Stimulated activated naive CD8-positive, alpha-beta T cell treated with anti-CD3 and anti-CD28 coated beads, Interleukin-15, Interleukin-2, amounts not matched to agents 100 ng/mL and 50 ng/mL, for 24 hours (primary cell): ENCODE results near the gene EML6.

Experiments used
- H3K27ac Mint-ChIP-seq: one replicate; pipeline ENCODE4 v1.8.0; 2021; ENCODE audit warnings: mild to moderate bottlenecking, mixed read lengths
- H3K27me3 Mint-ChIP-seq: one replicate; pipeline ENCODE4 v1.8.0; 2021; ENCODE audit warnings: mixed read lengths
- H3K36me3 Mint-ChIP-seq: one replicate; pipeline ENCODE4 v1.8.0; 2021; ENCODE audit warnings: low read depth, mixed read lengths
- H3K4me1 Mint-ChIP-seq: one replicate; pipeline ENCODE4 v1.8.0; 2021; ENCODE audit warnings: low read depth, mixed read lengths
- H3K4me3 Mint-ChIP-seq: one replicate; pipeline ENCODE4 v1.8.0; 2021; ENCODE audit warnings: mild to moderate bottlenecking, mixed read lengths
- H3K9me3 Mint-ChIP-seq: one replicate; pipeline ENCODE4 v1.8.0; 2021; ENCODE audit warnings: mixed read lengths

EML6 gene

DNA sequence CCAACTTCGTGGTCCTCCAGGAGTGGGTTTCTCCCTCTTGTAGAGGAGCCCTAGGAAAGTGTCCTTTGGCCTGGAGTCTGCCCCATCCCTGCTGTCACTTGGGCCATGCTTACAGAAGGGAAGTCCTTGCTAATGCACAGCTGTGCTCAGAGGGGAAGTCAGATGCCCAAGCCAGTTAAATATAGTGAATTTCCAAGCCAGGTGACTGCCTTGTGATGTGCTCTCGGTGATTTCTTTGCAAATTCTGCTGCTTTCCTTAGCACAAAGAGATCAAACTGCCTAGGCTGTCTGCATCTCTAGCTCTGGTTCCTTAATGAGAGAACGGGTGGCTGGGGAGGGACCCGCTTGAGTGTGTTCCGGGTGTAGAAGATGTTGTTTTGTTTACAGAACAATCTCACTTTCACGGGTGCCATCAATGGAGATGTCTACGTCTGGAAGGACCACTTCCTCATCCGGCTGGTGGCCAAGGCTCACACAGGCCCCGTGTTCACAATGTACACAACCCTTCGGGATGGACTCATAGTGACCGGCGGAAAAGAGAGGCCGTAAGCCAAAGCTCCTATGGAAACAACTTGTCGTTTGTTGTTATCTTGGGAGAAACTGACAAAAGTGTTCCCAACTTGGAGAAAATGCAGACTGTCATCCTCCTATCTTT lies 235.4 kb downstream of the EML6 start:
- no peaks in the 10 kb centered on the region for H3K4me1 Mint-ChIP-seq
- no peaks in the 10 kb centered on the region for H3K9me3 Mint-ChIP-seq
- H3K27me3 Mint-ChIP-seq = no peaks in the 10 kb centered on the region
- H3K36me3 Mint-ChIP-seq = peaks cover 3% of the 10 kb centered on the region
- no peak overlapping the region for H3K4me3 Mint-ChIP-seq
- no peak overlapping the region for H3K27ac Mint-ChIP-seq

GRCh38 chr2:54960164-54960563 lies 236.7 kb downstream of the EML6 start:
- H3K4me3 Mint-ChIP-seq = no peak overlapping the region
- H3K4me1 Mint-ChIP-seq = peaks cover 7% of the 10 kb centered on the region
- peaks cover 3% of the 10 kb centered on the region for H3K36me3 Mint-ChIP-seq
- H3K27me3 Mint-ChIP-seq = no peaks in the 10 kb centered on the region
- H3K9me3 Mint-ChIP-seq = no peaks in the 10 kb centered on the region
- H3K27ac Mint-ChIP-seq = no peak overlapping the region

GRCh38 chr2:54962511-54962910 lies 239.0 kb downstream of the EML6 start:
- no peaks in the 10 kb centered on the region for H3K9me3 Mint-ChIP-seq
- peaks cover 7% of the 10 kb centered on the region for H3K36me3 Mint-ChIP-seq

GRCh38 chr2:54962935-54963440 lies 239.5 kb downstream of the EML6 start:
- H3K36me3 Mint-ChIP-seq = peaks cover 7% of the 10 kb centered on the region
- no peaks in the 10 kb centered on the region for H3K9me3 Mint-ChIP-seq
- H3K27me3 Mint-ChIP-seq = no peaks in the 10 kb centered on the region
- H3K4me1 Mint-ChIP-seq = peaks cover 10% of the 10 kb centered on the region
- no peak overlapping the region for H3K4me3 Mint-ChIP-seq
- no peak overlapping the region for H3K27ac Mint-ChIP-seq

More at GRCh38 chr2:54962511-54962910, 239.0 kb downstream of the EML6 start:
- Mint-ChIP-seq H3K4me1 (peaks cover 10% of the 10 kb centered on the region), H3K4me3 (no peak overlapping the region), H3K27me3 (no peaks in the 10 kb centered on the region), H3K27ac (no peak overlapping the region)

DNA sequence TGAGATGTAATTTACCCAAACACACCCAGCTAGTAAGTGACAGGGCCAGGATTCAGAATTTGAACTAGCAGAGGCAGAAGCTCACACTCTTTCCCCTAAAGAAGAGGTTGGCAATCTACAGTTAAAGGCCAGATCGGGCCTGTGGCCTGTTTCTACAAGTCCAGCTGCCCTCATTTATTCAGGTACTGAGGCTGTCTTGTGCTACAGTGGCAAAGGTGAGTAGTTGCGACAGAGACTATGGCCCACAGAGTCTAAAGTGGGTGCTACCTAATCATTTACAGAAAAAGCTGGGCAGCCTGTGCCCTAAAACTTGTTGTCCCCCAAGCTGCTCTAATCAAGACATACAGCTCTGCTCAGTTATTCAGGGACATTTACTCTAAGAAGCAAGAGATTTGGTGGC lies 240.0 kb downstream of the EML6 start:
- Mint-ChIP-seq H3K4me1 (peaks cover 10% of the 10 kb centered on the region), H3K4me3 (no peak overlapping the region), H3K27ac (no peak overlapping the region), H3K27me3 (no peaks in the 10 kb centered on the region), H3K36me3 (peaks cover 7% of the 10 kb centered on the region), H3K9me3 (no peaks in the 10 kb centered on the region)

DNA sequence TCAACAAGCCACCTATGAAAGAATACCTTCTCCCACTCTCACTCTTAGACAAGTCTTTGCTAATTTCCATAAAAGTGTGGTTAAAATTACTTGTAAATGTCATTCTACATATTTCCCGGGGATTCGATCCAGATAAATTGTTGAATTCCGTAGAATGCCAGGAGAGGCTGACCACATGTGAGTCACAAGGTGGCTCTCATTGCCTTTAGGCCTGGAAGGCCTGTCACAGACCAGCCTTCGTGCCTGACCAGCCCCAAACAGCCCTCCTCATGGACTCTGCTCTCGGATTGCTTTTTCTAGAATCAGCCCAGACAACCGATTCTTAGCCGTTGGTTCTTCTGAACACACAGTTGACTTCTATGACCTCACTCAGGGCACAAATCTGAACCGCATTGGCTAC lies 240.8 kb downstream of the EML6 start:
- no peaks in the 10 kb centered on the region for H3K9me3 Mint-ChIP-seq
- H3K4me1 Mint-ChIP-seq = peaks cover 10% of the 10 kb centered on the region
- peaks cover 7% of the 10 kb centered on the region for H3K36me3 Mint-ChIP-seq
- H3K27me3 Mint-ChIP-seq = no peaks in the 10 kb centered on the region
- H3K4me3 Mint-ChIP-seq = no peak overlapping the region
- no peak overlapping the region for H3K27ac Mint-ChIP-seq

DNA sequence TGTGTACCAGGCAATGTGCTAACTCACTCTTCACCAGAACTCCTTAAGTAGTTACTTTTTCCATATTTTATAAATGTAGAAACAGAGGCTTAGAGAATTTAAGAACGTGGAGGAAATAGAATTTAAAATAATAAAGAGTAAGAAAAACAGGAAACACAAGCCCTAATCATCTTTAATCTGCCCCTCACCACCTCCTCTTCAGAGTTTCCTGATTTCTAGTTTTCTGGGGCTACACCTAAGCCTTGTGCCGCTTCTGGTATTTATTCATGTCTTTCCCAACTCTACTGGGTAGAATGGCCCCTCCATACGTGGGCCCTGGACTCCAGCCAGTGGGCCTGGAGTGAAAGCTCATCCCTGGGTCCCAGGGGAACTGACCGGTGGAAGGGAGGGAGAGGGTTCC lies 241.4 kb downstream of the EML6 start:
- Mint-ChIP-seq H3K27me3 (no peaks in the 10 kb centered on the region), H3K27ac (no peak overlapping the region), H3K4me3 (no peak overlapping the region), H3K4me1 (peaks cover 10% of the 10 kb centered on the region), H3K36me3 (peaks cover 11% of the 10 kb centered on the region), H3K9me3 (no peaks in the 10 kb centered on the region)

DNA sequence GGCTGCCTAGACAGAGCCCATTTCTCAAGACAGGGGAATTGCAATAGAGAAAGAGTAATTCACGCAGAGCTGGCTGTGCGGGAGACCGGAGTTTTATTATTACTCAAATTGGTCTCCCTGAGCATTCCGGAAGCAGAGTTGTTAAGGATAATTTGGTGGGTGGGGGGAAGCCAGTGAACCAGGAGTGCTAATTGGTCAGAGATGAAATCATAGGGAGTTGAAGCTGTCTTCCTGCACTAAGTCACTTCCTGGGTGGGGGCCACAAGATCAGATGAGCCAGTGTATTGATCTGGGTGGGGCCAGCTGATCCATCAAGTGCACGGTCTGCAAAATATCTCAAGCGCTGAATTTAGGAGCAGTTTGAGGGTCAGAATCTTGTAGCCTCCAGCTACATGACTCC lies 242.0 kb downstream of the EML6 start:
- Mint-ChIP-seq H3K9me3 (no peaks in the 10 kb centered on the region), H3K36me3 (peaks cover 17% of the 10 kb centered on the region), H3K4me1 (peaks cover 10% of the 10 kb centered on the region), H3K27ac (no peak overlapping the region), H3K4me3 (no peak overlapping the region), H3K27me3 (no peaks in the 10 kb centered on the region)

DNA sequence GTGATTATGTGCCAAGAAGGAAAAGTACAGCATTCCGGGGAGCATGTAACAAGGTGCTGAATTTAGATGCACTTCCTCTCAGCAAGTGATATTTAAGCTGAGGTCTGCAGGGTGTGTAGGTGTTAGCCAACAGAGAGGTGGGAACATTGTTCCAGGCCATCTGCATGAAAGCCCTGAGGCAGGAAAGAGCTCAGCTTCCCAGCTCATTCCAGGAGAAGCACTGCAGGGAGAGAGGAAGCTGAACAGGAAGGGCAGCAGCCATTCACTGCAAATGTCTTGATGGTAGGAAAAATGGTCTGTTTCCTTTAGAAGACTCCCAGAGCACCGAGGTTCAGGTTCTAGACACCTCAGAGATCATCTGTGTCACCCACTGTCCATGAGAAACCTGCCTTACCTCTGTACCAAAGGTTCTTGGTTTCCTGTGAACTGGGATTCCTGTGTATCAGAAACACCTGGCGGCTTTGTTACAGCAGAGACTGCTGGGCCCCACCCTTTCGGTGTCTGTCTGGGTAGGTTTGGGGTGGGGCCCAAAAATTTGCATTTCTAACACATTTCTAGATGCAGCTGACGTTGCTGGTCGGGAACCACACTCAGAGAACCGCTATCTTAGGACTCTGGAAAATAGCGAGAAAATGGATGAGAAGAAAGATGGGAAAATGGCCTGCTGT lies 242.8 kb downstream of the EML6 start:
- no peak overlapping the region for H3K27ac Mint-ChIP-seq
- no peak overlapping the region for H3K4me3 Mint-ChIP-seq
- H3K4me1 Mint-ChIP-seq = peaks cover 15% of the 10 kb centered on the region
- H3K27me3 Mint-ChIP-seq = no peaks in the 10 kb centered on the region
- H3K36me3 Mint-ChIP-seq = peaks cover 14% of the 10 kb centered on the region
- H3K9me3 Mint-ChIP-seq = no peaks in the 10 kb centered on the region

- peaks cover 14% of the 10 kb centered on the region for H3K36me3 Mint-ChIP-seq
- H3K4me1 Mint-ChIP-seq = peaks cover 15% of the 10 kb centered on the region
- H3K4me3 Mint-ChIP-seq = no peak overlapping the region
- H3K9me3 Mint-ChIP-seq = no peaks in the 10 kb centered on the region
- no peaks in the 10 kb centered on the region for H3K27me3 Mint-ChIP-seq
- no peak overlapping the region for H3K27ac Mint-ChIP-seq
Observed at GRCh38 chr2:54966837-54967236, 243.4 kb downstream of the EML6 start.

DNA sequence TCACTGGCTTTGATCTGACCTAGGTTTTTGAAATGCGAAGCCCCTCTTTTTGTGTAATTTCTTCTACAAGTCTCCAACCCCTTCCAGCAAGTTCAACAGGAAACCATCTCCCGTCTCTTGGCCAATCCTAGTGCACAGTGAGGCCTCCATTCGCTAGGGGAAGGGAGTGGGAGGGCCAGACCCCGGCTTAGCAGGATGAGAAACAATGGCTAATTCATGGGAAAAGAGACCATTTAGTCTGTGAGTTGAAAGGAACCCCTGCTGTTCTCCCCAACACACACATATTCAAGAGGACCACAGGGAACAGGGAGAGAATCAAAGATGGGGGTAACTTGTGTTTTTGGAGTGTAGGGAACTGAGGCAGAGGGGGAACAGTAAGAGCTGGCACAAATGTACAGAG lies 243.8 kb downstream of the EML6 start:
- Mint-ChIP-seq H3K9me3 (no peaks in the 10 kb centered on the region), H3K27me3 (no peaks in the 10 kb centered on the region), H3K4me3 (no peak overlapping the region), H3K4me1 (peaks cover 15% of the 10 kb centered on the region), H3K27ac (no peak overlapping the region), H3K36me3 (peaks cover 14% of the 10 kb centered on the region)

DNA sequence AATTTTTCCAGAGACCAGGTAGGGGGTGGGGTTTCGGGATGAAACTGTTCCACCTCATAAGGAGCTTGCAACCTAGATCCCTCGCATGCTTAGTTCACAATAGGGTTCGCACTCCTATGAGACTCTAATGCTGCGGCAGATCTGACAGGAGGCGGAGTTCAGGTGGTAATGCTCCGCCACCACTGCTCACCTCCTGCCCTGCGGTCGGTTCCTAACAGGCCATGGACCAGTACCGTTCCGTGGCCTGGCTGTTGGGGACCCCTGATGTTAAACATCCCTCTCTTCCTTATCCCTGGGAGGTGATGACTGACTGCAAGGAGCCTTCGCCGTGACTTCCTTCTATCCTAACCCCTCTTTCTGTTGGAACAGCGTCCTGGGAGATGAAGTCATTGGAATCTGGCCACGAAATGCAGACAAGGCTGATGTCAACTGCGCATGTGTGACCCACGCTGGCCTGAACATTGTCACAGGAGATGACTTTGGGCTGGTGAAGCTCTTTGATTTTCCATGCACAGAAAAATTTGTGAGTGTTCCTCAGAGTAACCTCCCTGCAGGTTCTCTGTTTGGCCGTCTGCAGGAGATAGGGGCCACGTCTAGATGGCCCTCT lies 244.4 kb downstream of the EML6 start:
- Mint-ChIP-seq H3K27me3 (no peaks in the 10 kb centered on the region), H3K9me3 (no peaks in the 10 kb centered on the region), H3K36me3 (peaks cover 18% of the 10 kb centered on the region), H3K4me1 (peaks cover 15% of the 10 kb centered on the region), H3K27ac (no peak overlapping the region), H3K4me3 (no peak overlapping the region)

- Mint-ChIP-seq H3K36me3 (peaks cover 26% of the 10 kb centered on the region), H3K4me3 (no peak overlapping the region), H3K4me1 (peaks cover 15% of the 10 kb centered on the region), H3K9me3 (no peaks in the 10 kb centered on the region), H3K27ac (no peak overlapping the region), H3K27me3 (no peaks in the 10 kb centered on the region)
Observed at GRCh38 chr2:54968561-54969218, 245.2 kb downstream of the EML6 start.

DNA sequence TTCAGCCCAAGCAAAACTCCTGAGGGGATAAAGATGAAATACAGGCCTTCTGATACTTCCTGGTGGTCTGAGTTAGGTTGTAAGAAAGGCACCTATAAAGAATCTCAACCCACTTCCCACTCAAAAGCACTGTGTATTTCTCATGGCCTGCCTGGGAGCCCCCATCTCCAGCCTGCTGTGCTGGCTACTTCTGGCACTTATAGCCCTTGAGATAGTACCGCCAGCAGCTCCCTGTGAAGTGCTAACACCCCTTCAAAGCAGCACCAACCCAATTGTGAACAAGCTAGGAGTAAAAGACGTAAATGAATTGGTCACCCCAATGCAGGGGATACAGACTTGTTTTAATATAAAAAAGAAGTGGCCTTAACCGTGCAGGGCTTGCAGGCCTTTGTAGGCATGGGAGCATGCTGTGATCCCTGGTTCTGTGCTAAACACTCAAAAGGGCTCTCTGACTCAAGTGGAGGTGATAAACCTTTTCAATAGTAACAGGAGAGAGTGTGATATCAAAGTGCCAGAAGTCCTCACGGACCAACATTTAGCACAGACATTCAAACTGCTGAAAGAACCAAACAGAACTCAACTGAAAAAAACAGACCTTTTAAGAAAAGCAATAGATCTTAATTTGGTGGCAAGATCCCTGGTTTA lies 246.0 kb downstream of the EML6 start:
- no peaks in the 10 kb centered on the region for H3K9me3 Mint-ChIP-seq
- peaks cover 15% of the 10 kb centered on the region for H3K4me1 Mint-ChIP-seq
- no peak overlapping the region for H3K27ac Mint-ChIP-seq
- H3K27me3 Mint-ChIP-seq = no peaks in the 10 kb centered on the region
- H3K36me3 Mint-ChIP-seq = peaks cover 28% of the 10 kb centered on the region
- no peak overlapping the region for H3K4me3 Mint-ChIP-seq

DNA sequence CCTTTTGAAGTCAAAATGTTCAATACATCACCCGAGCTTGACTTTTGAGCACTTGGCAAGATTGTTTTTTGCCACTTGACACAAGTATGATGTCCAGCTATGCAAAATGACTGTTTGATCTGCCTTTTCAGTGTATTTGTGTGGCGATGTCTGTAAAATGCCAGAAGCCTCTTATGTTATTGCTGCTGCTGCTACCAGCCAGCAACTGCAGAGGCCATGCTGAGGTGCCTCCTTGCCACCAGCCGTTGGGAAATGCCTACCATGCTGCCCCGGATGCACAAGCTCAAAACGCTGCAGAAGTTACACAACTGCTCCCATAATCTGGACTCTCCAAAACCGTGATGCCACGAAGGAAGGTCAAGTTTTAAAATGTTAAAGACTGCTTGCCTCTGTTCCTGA lies 246.5 kb downstream of the EML6 start:
- Mint-ChIP-seq H3K9me3 (no peaks in the 10 kb centered on the region), H3K4me1 (peaks cover 11% of the 10 kb centered on the region), H3K27me3 (no peaks in the 10 kb centered on the region), H3K36me3 (peaks cover 33% of the 10 kb centered on the region), H3K4me3 (no peak overlapping the region), H3K27ac (no peak overlapping the region)
